Osteoblast (primary cell): Measurements from ENCODE around the gene CFAP210. TPM values are rescaled to one million over a fixed set of nuclear protein-coding genes. Genes with fewer than 3 reads are reported as not detected.

Experiments used
- DNase-seq: peaks from one replicate; pipeline ENCODE4 v3.0.0; 2011; ENCODE audit warnings: low spot score, mixed read lengths; ENCODE audit not compliant: insufficient read length; ENCODE audit errors: missing footprints
- H2AFZ ChIP-seq: 2 replicates; pipeline ENCODE4 v1.6.0; 2011; ENCODE audit warnings: mild to moderate bottlenecking, low read length
- H3K27ac ChIP-seq: 2 replicates; pipeline ENCODE4 v1.5.1; 2011; ENCODE audit warnings: mild to moderate bottlenecking, low read depth, low read length, moderate library complexity
- H3K27me3 ChIP-seq: 2 replicates; pipeline ENCODE4 v1.6.0; 2012; ENCODE audit warnings: mild to moderate bottlenecking, control low read depth, inconsistent platforms, low read length, moderate library complexity; ENCODE audit not compliant: insufficient read depth
- H3K36me3 ChIP-seq: 2 replicates; pipeline ENCODE4 v1.5.1; 2011; ENCODE audit warnings: mild to moderate bottlenecking, low read length, control low read depth, moderate library complexity; ENCODE audit not compliant: insufficient read depth
- H3K4me1 ChIP-seq: 2 replicates; pipeline ENCODE4 v1.5.1; 2011; ENCODE audit warnings: mild to moderate bottlenecking, low read length, control low read depth, moderate library complexity; ENCODE audit not compliant: insufficient read depth
- H3K4me2 ChIP-seq: 2 replicates; pipeline ENCODE4 v1.6.0; 2011; ENCODE audit warnings: mild to moderate bottlenecking, low read length; ENCODE audit not compliant: insufficient read depth
- H3K4me3 ChIP-seq: fragments of 200-600 bp; sonication (generic); 3 replicates; pipeline ENCODE4 v1.5.1; 2012; ENCODE audit warnings: mild to moderate bottlenecking, low read length, inconsistent platforms; ENCODE audit not compliant: insufficient read depth
- H3K79me2 ChIP-seq: 2 replicates; pipeline ENCODE4 v1.6.0; 2012; ENCODE audit warnings: mild to moderate bottlenecking, low read length, control low read depth, inconsistent platforms; ENCODE audit not compliant: insufficient read depth
- H3K9me3 ChIP-seq: 2 replicates; pipeline ENCODE4 v1.5.1; 2011; ENCODE audit warnings: low read depth, low read length, control low read depth
- H4K20me1 ChIP-seq: 2 replicates; pipeline ENCODE4 v1.6.0; 2012; ENCODE audit warnings: mild to moderate bottlenecking, low read length, control low read depth; ENCODE audit not compliant: insufficient read depth
- CTCF ChIP-seq: IDR thresholded peaks from 2 replicates; pipeline ENCODE4 v1.5.1; 2011; ENCODE audit warnings: mild to moderate bottlenecking, low read depth, low read length, moderate library complexity; ENCODE audit errors: extremely low read depth
- total RNA-seq: library from RNA; depleted of rRNA; stranded (reverse); fragments of >200 nt; gene quantifications from 2 replicates; pipeline ENCODE4 v1.2.3, GENCODE V29; 2012

CFAP210 gene
- total RNA-seq, 1 donor, result 0.36 TPM

GRCh38 chr2:169738566-169739229 lies 44.5 kb upstream of the CFAP210 start:
- Histone ChIP-seq H3K27me3 (peaks cover 6% of the 10 kb centered on the region), H3K27ac (no peak overlapping the region), H2AFZ (no peak overlapping the region), H3K36me3 (no peaks in the 10 kb centered on the region), H4K20me1 (no peaks in the 10 kb centered on the region), H3K9me3 (no peaks in the 10 kb centered on the region), H3K4me1 (peaks cover 5% of the 10 kb centered on the region), H3K79me2 (no peaks in the 10 kb centered on the region), H3K4me3 (no peak overlapping the region), H3K4me2 (no peak overlapping the region)
- no peak for TF ChIP-seq CTCF
- no peak for DNase-seq

- no peak overlapping the region for H3K4me3 ChIP-seq
- no peak for DNase-seq
- no peaks in the 10 kb centered on the region for H3K79me2 ChIP-seq
- no peaks in the 10 kb centered on the region for H3K36me3 ChIP-seq
- H3K4me1 ChIP-seq, result peaks cover 5% of the 10 kb centered on the region
- no peak overlapping the region for H2AFZ ChIP-seq
- H4K20me1 ChIP-seq, result no peaks in the 10 kb centered on the region
- H3K27ac ChIP-seq, result no peak overlapping the region
- TF ChIP-seq CTCF, result no peak
- H3K27me3 ChIP-seq, result peaks cover 14% of the 10 kb centered on the region
- no peak overlapping the region for H3K4me2 ChIP-seq
- H3K9me3 ChIP-seq, result no peaks in the 10 kb centered on the region
Observed at GRCh38 chr2:169736902-169737301, 42.7 kb upstream of the CFAP210 start.

- H4K20me1 ChIP-seq, result no peaks in the 10 kb centered on the region
Observed at GRCh38 chr2:169735623-169736022, 41.4 kb upstream of the CFAP210 start.

More at GRCh38 chr2:169735623-169736022, 41.4 kb upstream of the CFAP210 start:
- Histone ChIP-seq H3K9me3 (no peaks in the 10 kb centered on the region), H3K27ac (no peak overlapping the region), H3K4me1 (peaks cover 5% of the 10 kb centered on the region), H3K4me3 (no peak overlapping the region), H3K79me2 (no peaks in the 10 kb centered on the region), H2AFZ (no peak overlapping the region), H3K4me2 (no peak overlapping the region), H3K27me3 (peaks cover 14% of the 10 kb centered on the region), H3K36me3 (no peaks in the 10 kb centered on the region)
- DNase-seq, result no peak
- TF ChIP-seq CTCF, result no peak
